Measurements from ENCODE around the gene DTNB.

DNA sequence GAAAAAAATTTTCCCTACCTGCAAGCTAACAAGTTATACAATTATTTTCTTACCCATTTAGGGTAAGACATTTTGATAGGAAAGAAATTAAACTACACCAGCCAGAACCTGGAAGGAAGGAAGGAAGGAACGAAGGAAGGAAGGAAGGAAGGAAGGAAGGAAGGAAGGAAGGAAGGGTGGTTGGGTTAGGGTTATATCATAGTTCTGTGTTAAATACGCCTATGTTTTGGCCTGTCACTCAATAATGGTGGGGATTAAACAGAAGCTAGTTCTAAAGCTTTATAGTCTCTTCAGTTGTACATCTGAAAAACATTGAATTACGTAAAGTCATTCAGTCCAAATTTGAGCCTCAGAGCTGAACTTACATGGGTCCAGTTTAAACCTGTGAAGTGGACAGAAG is 256.7 kb downstream of the DTNB start:
- TF ChIP-seq POLR2A (IDR thresholded peaks at IDR 0.05) (no peak), POLR2AphosphoS5 (IDR thresholded peaks at IDR 0.05) (no peak)
